Ovary (tissue), 3 donors: ENCODE data around the gene SUPT20H.

Source experiments
- EP300 ChIP-seq: sonication (generic); formaldehyde crosslinking; IDR thresholded peaks from one replicate; pipeline ENCODE4 v1.6.1; 2017; ENCODE audit warnings: antibody characterized with exemption
- TF ChIP-seq, protein P1 (sequence below), 3 donors: fragments of 450-650 bp in 2 of 3; fragments of 200-600 bp in 1 of 3; IDR thresholded peaks; one replicate each; pipeline versions ENCODE4 v1.5.1 to v1.8.0; 2016 to 2022; ENCODE audit warnings: antibody characterized with exemption in 3 of 3, mild to moderate bottlenecking in 1 of 3
- donor health status: DM: no; HTN: no; CAD: no.

DNA sequence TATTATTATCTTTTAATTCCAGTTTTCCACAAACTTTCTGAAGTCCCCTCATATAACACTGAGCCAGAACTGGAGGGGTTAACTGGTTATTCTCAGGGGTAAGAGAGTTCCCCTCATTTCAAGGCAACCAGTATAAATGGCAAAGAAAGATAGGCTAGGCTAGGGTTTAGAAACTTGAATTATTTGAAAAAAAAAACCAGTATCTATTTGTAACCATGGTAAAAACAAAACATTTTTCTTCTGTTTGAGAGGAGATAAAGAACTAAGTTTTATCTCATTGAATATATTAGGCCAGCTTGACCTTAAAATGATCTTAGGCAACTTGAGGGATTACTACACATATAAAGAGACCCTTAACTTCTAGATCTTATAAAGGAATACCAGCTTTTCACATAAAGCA is 19.6 kb downstream of the SUPT20H start:
- TF ChIP-seq, protein P1, sequence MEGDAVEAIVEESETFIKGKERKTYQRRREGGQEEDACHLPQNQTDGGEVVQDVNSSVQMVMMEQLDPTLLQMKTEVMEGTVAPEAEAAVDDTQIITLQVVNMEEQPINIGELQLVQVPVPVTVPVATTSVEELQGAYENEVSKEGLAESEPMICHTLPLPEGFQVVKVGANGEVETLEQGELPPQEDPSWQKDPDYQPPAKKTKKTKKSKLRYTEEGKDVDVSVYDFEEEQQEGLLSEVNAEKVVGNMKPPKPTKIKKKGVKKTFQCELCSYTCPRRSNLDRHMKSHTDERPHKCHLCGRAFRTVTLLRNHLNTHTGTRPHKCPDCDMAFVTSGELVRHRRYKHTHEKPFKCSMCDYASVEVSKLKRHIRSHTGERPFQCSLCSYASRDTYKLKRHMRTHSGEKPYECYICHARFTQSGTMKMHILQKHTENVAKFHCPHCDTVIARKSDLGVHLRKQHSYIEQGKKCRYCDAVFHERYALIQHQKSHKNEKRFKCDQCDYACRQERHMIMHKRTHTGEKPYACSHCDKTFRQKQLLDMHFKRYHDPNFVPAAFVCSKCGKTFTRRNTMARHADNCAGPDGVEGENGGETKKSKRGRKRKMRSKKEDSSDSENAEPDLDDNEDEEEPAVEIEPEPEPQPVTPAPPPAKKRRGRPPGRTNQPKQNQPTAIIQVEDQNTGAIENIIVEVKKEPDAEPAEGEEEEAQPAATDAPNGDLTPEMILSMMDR (IDR thresholded peaks at IDR 0.05) = no peak
- TF ChIP-seq EP300 = no peak
